Stomach (tissue), 4 donors: ENCODE results near the gene SPTBN5.

ENCODE experiments used
- CTCF ChIP-seq, 7 experiments: fragments of 450-650 bp in 4 of 7; fragments of 200-600 bp in 3 of 7; sonication (generic) in 3 of 7; IDR thresholded peaks; one replicate each; pipeline ENCODE4 v1.5.1; 2016 to 2019; ENCODE audit warnings: antibody characterized with exemption in 7 of 7, control low read depth in 2 of 7, mild to moderate bottlenecking in 1 of 7
- EP300 ChIP-seq: sonication (generic); formaldehyde crosslinking; IDR thresholded peaks from one replicate; pipeline ENCODE4 v1.6.1; 2017; ENCODE audit warnings: antibody characterized with exemption
- POLR2A ChIP-seq, 4 donors: fragments of 450-650 bp; IDR thresholded peaks; one replicate each; pipeline ENCODE4 v1.6.1; 2016; ENCODE audit warnings: antibody characterized with exemption in 4 of 4, control low read depth in 2 of 4, mild to moderate bottlenecking in 1 of 4, moderate library complexity in 1 of 4

GRCh38 chr15:41918506-41919126 is 24.8 kb upstream of the SPTBN5 start:
- TF ChIP-seq POLR2A (IDR thresholded peaks at IDR 0.05) (no peak), CTCF (IDR thresholded peaks at IDR 0.05) (no peak), EP300 (no peak)
